Neural cell (in vitro differentiated cells): ENCODE data around the gene TRIM66.
A peak's percentile ranks its signal among the peaks of the same experiment; 100 is the strongest.

Source experiments
- CTCF ChIP-seq: fragments of 450-650 bp; IDR thresholded peaks from 2 replicates; pipeline ENCODE4 v1.5.1; 2014; ENCODE audit warnings: antibody characterized with exemption, mild to moderate bottlenecking, moderate library complexity; ENCODE audit not compliant: poor library complexity, severe bottlenecking
- EP300 ChIP-seq: fragments of 450-650 bp; conservative IDR thresholded peaks from 2 replicates; pipeline ENCODE4 v1.6.1; 2014; ENCODE audit warnings: antibody characterized with exemption, mild to moderate bottlenecking, moderate library complexity; ENCODE audit not compliant: poor library complexity, severe bottlenecking
- EZH2 ChIP-seq: fragments of 200-600, 300-800 bp; shearing (Covaris generic), sonication (generic); IDR thresholded peaks from 2 replicates; pipeline ENCODE4 v1.6.1; 2014; ENCODE audit warnings: antibody characterized with exemption, low read length, borderline replicate concordance, mild to moderate bottlenecking; ENCODE audit not compliant: insufficient read depth, poor library complexity, severe bottlenecking
- MXI1 ChIP-seq: fragments of 450-650 bp; conservative IDR thresholded peaks from 2 replicates; pipeline ENCODE4 v1.6.1; 2014; ENCODE audit warnings: antibody characterized with exemption, mild to moderate bottlenecking; ENCODE audit not compliant: poor library complexity, severe bottlenecking
- POLR2AphosphoS5 ChIP-seq: IDR thresholded peaks from 2 replicates; pipeline ENCODE4 v1.6.1; 2012
- SMC3 ChIP-seq: fragments of 450-650 bp; conservative IDR thresholded peaks from 2 replicates; pipeline ENCODE4 v1.6.1; 2014; ENCODE audit warnings: antibody characterized with exemption, mild to moderate bottlenecking, moderate library complexity; ENCODE audit not compliant: poor library complexity
- TAF1 ChIP-seq: IDR thresholded peaks from 2 replicates; pipeline ENCODE4 v1.6.1; 2012; ENCODE audit warnings: low read depth
- TF ChIP-seq, protein P1 (sequence below): IDR thresholded peaks from 2 replicates; pipeline ENCODE4 v1.6.1; 2012; ENCODE audit warnings: borderline replicate concordance

DNA sequence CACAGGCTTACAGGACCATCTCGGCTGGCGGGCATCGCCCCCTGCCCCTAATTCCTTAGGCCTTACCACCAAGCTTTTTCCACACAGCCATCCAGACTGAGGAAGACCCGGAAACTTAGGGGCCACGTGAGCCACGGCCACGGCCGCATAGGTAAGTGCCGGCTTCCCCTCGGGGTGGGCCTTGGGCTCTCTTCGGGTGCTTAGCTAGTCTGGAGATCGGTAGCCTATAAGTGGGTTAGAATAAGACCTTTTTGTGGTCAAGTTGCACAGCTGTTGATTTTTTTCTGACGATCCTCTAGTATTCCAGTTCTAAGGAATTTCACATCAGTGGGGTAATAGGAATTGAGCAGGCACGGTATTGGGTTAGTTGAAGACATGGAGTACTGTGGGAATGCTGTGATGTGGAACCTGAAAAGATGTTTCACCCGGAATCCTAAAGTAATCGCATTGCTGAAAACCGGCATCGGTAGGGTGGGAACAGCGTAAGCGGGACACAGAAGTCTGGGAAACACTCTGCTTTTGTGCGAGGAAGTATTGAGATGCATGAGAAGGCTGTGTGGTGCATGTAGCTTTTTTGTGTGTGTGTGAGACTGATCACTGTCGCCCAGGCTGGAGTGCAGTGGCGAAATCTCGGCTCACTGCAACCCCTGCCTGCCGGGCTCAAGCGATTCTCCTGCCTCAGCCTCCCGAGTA, 796 bp upstream of the TRIM66 start:
- TF ChIP-seq CTCF (no peak), EZH2 (no peak), TAF1 (no peak), EP300 (no peak), MXI1 (peak; percentile 18), POLR2AphosphoS5 (no peak), SMC3 (no peak)
- TF ChIP-seq, protein P1, sequence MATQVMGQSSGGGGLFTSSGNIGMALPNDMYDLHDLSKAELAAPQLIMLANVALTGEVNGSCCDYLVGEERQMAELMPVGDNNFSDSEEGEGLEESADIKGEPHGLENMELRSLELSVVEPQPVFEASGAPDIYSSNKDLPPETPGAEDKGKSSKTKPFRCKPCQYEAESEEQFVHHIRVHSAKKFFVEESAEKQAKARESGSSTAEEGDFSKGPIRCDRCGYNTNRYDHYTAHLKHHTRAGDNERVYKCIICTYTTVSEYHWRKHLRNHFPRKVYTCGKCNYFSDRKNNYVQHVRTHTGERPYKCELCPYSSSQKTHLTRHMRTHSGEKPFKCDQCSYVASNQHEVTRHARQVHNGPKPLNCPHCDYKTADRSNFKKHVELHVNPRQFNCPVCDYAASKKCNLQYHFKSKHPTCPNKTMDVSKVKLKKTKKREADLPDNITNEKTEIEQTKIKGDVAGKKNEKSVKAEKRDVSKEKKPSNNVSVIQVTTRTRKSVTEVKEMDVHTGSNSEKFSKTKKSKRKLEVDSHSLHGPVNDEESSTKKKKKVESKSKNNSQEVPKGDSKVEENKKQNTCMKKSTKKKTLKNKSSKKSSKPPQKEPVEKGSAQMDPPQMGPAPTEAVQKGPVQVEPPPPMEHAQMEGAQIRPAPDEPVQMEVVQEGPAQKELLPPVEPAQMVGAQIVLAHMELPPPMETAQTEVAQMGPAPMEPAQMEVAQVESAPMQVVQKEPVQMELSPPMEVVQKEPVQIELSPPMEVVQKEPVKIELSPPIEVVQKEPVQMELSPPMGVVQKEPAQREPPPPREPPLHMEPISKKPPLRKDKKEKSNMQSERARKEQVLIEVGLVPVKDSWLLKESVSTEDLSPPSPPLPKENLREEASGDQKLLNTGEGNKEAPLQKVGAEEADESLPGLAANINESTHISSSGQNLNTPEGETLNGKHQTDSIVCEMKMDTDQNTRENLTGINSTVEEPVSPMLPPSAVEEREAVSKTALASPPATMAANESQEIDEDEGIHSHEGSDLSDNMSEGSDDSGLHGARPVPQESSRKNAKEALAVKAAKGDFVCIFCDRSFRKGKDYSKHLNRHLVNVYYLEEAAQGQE: no peak
